ENCODE data around the gene FOXP4.

- TF ChIP-seq GATA1 (IDR thresholded peaks at IDR 0.05; ENCODE audit: low read depth, low read length) (no peak), POLR2A (IDR thresholded peaks at IDR 0.05; ENCODE audit: low read length) (no peak)
Measured at GRCh38 chr6:41531591-41532582, 14.3 kb upstream of the FOXP4 start.
